ENCODE measurements around the gene TM4SF18.
"Not testable (repeated sequence)": the region's sequence is repeated elsewhere in the genome, so short reads cannot be mapped to it uniquely, and the experiment has no call there.

Gene TM4SF18

DNA sequence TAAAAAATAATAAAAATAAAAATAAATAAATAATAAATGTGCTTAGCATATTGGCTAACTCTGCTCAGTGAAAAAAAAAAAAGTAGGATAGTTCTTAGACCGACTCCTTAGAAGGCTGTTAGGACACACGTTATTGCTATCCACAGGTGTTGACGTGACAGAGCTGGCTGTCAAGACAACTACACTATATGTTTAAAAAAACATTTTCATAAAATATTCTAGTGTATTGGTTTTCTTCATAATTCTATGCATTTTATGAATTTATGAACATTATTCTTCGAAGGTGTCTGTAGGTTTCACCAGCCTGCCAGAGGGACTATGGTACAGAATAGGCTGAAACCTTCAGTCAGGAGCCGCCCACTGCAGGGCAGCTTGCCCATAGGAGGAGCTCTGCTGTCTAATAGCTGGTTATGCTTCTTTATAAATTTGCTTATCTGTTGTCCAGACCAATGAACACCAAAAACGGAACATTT lies 34.8 kb upstream of the TM4SF18 start:
- DNase-seq, result no peak

DNA sequence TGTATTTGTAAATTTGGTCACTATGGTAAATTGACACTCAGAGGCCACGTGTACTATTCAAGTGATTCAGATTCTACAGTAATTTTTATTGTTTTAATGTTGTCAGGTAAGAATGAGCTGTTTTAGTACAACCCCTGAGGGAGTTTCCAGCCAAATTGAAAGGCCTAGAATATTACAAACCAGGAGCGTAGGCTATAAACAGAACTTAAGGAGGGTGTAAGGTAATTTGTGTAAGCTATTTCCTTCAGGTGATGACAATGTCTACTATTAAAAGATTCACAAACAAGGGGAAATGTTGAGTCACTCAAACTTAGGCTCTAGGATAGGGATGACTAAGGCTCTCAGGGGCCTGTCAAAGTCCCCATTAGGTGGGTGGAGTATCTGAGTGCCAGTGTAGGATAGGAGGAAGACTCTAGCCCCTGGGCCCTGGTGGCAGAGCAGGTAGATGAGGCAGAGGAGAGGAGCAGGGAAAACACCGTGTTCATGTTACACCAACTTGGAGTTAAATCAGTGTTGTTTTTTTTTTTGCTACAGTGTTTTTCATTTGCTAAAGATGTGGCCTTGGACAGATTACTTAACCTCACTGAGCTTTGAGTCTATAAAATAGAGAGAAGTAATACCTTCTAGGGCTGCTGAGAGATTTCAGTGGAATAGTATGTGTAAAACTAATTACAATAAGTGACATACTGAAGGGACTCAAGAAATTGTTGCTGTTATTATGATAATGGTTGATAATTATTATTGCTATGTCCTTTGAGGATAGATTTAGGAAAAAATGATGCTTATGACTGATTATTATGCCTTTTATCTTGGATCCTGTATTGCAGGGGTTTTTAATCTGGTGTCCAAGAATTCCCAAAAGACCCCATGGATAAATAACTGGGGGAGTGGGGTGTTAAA lies 33.8 kb upstream of the TM4SF18 start:
- DNase-seq, result no peak

DNA sequence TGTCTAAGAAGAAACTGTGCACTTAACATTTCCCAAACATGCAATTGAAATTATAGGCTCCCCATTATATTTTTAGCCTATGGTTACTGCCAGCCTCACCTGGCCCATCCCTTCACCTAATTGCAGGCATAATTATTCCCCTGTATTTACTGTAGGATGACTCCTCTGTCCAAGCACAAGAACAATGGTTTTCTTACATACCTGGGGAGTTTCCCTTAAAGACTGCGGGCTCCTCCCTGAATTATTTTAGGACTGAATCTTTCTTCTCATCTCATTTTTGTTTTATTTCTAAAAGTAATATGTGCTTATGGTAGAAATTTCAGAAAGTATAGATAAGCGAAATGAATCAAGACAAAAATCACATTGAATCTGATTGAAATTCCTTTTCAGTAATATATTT lies 32.6 kb upstream of the TM4SF18 start:
- DNase-seq, result no peak

DNA sequence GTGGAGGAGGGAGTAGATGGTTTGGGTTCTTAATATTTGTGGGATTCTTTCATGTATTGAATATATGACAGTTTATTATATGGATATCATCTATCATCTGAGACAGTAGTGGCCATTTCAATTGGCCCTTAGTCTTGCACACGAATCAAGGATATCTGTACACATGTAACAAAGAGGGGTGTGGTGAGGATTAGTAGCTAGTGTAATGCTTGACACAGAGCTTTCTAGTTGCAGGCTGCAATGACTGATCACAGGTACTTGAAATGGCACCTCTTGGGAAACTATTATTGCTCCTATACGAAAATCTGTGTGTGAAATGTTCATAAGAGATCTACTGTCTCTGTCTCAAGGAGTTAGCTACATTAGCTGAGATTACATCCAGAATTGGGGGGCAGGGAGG lies 31.2 kb upstream of the TM4SF18 start:
- no peak for DNase-seq

DNA sequence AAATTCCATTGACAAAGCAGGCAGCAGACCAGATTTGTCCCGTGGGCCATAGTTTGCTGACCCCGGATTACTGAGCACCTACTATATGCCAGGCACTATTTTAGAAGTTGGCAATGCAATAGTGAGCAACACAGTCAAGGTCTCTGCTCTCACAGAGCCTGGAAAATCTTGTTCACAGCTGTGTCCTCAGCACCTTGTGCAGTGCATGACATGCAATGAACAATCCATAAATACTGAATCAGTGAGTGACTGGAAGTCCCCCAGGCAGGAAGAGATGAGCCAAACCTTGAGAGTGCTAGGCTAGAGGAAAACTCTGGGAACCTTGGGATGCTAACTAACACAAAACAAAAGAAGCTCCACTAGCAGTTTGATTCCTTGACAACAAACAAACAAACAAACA lies 29.6 kb upstream of the TM4SF18 start:
- no peak for DNase-seq

DNA sequence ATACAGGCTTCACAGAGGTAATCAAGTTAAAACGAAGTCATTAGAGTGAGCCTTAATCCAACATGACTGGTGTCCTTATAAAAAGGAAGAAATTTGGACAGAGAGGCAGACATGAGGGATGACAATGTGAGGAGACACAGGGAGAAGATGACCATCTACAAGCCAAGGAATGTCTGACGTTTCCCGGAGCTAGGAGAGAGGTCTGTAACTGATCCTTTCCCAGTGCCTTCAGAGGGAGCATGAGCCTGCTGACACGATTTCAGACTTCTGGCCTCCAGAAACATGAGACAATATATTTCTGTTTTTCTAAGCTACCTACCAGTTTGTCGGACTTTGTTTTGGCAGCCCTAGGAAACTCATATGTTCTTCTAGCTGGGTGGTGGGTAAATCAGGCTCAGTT lies 28.9 kb upstream of the TM4SF18 start:
- DNase-seq, result no peak

DNA sequence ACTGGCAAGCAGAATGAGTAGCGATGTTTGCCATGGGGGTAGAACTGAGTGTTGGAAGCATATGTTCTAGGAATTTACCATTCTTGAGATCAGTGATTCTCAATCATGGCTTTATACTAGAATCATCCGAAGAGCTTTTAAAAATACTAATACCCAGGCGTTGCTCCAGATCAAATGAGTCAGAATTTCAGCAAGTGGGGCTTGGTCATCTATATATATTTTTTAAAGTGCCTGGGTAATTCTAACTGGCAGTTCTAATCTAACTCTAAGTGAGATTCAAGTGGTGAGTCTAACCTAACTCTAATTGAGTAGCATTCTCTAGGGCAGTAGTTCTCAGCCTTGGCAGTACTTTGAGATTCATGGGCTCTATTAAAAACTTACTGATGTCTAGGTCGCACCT lies 23.2 kb upstream of the TM4SF18 start:
- DNase-seq, result no peak

DNA sequence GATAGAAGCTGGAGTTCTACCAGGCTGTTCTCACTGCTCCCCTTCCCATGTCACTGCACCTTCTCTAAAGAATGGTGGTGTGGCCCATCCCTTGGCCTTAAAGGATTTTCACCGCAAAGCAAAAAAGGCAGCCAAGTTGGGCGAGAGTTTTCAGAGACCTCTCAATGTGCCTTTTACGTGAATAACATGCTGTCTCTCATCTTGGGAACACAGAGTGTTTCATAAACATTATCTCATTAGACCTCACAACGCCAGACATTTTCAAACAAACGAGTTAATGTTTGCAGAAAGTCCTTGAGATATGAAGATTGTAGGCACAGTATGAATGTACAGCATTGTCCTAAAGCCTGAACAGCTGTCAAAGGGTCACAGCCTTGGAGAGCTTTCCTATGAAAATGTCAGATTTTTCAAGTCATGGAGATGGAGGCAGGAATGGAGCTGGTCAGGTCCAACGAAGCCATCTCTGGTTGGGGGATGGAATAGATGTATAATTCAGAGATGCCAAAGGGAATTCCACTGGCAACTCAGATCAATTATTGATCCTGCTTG lies 22.7 kb upstream of the TM4SF18 start:
- no peak for DNase-seq

DNA sequence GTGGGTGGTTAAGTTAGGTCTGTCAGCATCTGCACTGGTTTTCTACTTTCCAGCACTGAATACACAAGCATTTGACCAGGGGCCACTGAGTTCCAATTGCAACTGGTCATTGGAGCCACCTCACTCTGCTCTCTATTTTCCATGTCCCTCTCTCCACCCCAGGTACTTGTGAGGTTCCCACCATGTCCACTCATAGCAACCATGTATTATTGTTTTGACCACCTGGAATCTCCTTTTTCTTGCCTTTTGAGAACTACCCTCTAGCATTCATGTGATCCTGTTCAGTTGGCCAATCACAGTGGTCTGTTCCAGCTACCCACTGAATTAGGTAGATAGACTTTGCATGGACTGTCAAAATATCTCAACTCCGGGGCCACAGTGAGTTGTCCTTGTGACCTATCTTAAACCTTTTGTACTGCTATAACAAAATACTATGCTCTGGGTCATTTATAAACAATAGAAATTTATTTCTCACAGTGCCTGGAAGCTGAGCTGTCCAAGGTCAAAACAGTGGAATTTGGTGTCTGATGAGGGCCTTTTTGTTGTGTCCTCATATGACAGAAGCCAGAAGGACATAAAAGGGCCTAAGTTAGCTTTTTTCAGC lies 20.2 kb upstream of the TM4SF18 start:
- no peak for DNase-seq

DNA sequence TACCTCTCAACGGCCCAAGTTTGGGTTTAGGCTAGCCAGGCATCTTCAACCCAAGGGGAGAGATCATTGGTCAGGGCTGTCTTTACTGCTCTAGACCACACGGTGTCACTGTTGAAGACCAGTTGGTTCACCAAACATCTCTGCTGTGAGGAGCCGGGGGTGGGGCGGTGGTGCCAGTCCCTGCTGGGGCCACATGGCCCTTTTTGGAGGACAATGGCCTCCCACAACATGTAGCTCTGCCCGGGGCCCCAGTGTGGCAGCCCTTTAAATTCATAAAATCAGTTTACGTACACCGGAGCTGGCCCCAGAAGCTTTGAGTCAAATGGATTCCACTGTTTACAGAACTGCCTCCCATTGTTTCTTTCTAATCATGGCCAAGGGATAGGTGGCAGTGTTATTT lies 19.1 kb upstream of the TM4SF18 start:
- no peak for DNase-seq

DNA sequence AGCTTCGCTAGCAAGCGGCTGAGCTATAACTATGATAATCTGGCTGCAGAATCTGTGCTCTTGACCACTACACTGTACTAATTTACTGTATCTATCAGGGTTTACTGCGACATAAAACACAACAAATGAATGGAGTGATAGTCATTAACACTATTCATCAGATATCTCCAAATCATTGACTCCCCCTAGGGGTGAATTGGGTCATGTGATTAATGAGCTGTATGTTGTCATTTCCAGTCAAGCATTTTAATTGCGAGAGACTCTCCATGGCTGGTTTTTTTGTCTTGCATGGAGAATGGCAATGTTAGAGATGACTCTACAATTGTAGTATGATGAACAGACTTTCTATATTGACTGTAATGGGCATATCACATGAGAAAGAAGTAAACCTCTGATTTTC lies 10.5 kb upstream of the TM4SF18 start:
- DNase-seq, result no peak

DNA sequence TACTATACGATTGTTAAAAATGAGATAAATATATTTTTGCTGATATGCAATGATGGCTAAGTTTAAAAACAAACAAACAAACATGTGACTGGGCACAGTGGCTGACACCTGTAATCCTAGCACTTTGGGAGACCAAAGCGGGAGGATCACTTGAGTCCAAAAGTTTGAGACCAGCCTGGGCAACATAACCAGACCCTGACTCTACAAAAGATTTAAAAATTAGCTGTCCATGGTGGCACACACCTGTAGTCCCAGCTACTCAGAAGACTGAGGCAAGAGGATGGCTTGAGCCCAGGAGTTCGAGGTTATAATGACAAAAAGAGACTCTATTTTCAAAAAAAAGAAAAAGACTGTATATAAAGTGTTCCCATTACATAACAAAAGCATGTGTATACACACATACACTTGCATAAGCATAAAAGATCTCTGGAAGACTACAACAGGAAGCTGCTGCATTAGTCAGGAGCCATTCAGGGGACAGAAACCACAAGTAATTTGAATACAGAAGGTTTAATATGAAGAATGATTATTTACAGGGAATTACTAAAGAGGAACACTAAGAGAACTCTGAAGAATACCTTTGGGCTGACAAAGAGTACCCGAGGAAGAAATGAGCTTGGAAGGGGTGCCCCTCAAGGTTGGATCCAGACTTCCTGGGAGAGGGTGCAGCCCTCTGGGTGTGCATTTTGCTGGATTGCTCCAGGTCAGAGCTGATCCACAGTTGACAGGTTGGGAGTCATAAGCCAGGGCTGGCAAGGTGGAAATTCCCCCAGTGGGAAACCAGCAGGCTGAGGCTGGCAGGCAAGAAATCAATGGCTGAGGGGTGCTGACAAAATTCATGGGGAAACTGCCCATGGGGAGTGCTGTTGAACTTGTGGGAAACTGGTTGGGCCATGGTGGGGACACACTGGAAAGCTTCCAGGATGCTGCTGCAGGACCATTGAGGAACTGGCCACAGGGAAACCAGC lies 9.3 kb upstream of the TM4SF18 start:
- DNase-seq, result no peak

DNA sequence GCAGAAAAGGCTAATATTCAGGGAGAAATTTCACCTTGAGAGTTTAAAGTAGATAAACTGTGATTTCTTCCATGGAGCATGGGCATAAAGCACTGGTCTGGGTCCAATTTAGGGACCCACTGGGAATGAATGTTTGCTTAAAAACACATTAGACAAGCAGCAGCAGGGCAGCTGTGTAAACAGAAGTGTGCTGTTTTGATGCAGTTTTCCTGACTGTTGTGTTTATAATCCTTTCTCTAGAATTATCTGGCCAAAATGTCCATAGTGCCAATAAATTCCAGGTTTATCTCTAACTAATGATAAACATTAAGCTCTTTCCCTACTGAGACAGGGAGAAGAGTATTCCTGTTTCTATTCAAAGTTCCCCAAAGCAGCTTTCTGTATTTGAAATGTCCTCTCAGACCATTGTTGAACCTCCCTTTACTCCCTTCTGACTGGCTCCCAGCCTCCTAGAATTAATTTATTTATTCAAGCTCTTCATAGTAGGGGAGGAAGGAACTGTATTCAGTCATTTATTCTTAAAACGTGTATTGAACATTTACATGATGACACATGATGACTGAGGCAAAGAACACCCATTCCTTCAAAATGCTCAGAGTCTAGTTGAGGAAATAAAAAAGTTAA lies 7.0 kb upstream of the TM4SF18 start:
- no peak for DNase-seq

DNA sequence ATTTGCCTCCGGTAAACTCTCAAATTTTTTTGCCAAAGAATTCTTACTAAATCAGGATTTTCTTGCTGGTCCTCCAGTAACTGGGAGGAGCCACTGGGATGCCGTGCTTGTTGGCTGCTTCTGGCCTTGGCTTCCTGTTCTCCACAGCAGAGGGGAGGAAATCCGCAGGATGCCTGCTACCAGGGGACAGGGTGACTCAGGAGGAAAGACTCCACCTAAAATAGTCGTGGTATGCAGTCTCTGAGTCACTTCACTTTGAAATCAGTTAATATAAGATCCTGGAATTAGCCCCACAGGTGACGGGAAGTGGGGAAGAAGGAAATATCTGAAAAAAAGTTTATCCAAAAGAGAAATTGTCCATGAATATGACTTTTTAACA lies 6.5 kb upstream of the TM4SF18 start:
- DNase-seq, result no peak

DNA sequence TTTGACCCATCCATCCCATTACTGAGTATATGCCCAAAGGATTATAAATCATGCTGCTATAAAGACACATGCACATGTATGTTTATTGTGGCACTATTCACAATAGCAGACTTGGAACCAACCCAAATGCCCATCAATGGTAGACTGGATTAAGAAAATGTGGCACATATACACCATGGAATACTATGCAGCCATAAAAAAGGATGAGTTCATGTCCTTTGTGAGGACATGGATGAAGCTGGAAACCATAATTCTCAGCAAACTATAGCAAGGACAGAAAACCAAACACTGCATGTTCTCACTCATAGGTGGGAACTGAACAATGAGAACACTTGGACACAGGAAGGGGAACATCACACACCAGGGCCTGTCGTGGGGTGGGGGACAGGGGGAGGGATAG lies 4.0 kb upstream of the TM4SF18 start:
- DNase-seq, result not testable (repeated sequence)

DNA sequence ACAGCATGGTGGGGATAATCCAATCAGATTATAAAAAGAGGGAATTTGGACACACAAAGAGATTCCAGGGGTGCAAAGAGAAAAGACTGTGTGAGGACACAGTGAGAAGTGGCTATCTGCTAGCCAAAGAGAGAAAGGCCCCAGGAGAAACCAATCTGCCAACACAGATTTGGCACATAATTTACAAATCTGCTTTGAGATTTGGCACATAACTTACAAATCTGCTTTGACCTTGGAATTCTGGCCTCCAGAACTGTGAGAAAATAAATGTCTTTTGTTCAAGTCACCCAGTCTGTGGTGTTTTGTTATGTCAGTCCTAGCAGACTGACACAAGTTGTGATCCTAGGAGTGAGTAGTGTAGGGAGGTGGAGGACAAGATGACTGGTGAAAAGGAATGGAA lies 3.5 kb upstream of the TM4SF18 start:
- no peak for DNase-seq

DNA sequence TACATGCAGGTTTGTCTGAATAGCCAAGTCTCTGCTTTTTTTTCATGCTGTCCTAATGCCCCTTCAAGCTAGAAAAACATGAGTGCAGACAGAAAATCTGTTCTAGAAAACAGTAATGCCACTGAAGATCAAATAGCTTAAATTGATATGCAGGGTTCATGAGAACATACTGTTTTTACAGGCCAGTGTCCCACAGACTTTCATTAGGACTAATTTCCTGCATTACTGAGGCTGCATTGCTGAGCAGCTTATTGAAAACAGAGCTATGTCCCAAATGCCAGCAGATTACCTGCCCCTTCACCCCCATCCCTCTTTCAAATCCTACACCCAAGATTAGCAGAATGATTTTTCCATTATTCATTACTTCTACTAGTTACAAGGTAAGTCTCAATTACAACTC lies 665 bp downstream of the TM4SF18 start:
- DNase-seq, result no peak

DNA sequence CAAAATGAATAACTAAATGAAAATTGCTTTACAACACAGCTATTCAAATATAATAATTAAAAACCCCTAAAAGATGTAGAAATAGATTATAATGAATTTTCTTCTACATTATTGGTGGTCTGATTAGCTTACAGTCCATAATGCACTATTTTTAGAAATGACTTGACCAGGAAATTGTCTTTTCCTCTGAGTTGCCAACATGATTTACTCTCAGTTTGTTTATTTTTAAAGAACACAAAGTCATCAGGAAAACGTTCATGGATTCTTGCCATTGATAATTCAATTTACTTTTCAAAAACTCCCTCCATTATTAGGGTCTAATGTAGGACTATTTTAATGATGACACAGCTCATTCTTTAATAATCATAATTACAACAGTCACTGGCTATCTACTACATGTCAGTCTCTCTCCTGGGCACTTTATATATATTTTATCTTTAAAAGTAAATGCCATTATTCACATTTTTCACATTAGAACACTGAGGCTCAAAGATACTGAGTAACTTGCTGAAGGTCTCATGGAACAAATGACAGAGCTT lies 1.1 kb downstream of the TM4SF18 start:
- DNase-seq, result no peak

DNA sequence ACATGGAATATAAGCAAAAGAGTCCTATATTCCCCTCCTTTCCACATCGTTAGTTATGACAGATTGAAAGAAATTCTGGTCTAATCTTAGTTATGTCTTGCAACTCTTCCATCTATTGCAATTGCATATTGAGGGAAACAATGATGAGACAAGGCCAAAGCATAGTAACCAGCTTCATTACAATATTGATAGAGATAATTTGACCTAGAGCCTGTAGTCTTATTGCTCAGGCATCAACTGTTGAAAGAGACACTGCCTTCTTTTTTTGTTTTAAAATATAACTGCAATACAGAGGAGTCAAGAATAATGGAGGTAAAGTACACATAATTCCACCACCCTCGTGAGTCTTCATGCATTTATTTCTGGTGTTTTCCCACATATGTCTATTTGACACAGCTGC lies 2.0 kb downstream of the TM4SF18 start:
- DNase-seq, result no peak

DNA sequence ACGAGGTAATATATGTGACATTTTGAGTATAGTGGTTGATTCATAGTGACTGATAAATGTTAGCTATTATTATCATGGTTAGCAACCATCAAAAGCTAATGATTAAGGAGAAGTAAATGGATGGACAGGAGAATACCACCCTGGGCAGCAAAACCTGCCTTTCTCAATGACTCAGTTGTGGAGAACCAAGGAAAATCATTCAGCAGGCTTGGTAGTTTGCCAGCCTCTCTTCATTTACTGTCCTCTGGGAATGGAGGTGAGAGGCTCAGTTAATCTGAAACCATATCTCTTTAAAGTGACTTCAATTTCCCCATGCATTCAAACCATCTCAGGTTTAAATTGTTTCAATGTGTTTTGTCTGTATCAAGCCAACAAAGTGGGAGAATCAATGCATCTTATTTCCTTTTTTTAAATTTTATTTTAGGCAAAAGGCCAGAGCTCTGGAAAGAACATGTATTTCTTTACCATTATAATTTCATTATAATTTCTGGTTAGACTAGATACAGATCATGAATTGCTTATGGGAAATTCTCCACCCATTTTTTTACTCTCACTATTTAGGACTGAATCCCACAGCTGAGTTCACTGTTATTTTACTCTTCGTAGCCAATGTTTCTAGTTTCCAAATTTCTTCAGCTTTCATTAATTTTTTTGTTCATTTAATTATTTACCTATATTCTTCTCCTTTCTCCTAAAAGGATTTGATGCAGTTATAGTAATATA lies 2.7 kb downstream of the TM4SF18 start:
- no peak for DNase-seq

DNA sequence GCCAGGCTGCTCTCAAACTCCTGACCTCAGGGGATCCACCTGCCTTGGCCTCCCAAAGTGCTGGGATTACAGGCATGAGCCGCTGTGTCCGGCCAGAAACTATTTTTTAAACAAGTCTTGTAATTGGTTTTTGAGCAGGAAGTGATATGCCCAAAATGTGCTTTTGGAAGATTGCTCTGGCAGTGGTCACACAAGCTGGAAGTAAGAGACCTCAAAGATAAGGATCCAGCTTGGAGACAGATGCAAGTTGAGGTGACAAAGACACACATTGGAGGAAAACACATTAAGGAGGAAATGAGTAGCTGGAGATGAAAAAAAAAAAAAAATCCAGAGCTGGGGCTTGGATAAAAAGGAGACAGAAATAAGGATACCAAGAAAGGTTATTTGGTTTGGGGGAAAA lies 6.3 kb downstream of the TM4SF18 start:
- DNase-seq, result no peak

DNA sequence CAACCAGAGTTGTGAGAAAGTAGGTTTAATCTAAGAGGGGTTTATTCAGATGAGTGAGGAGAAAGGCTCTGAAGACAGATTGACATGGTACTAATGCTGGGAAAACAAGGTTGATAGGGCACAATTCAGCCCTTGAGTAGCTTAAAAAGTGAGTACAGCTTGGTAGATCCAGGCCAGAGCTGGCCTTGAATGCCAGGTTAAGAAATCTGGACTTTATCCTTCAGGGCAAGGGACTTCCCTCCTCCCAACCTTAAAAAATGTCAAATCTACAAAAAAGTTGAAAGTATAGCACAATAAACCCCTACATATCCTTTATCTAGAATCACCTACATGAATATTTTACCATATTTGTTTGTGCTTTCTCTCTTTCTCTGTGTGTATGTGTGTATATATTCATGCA lies 7.9 kb downstream of the TM4SF18 start:
- no peak for DNase-seq
